ENCODE data around the gene C14orf119. TPM values are rescaled to one million over a fixed set of nuclear protein-coding genes. Genes with fewer than 3 reads are reported as not detected.
A peak's percentile ranks its signal among the peaks of the same experiment; 100 is the strongest.

Gene C14orf119
- total RNA-seq, 2 experiments from 2014 or later, result 46.0 to 47.0 TPM

DNA sequence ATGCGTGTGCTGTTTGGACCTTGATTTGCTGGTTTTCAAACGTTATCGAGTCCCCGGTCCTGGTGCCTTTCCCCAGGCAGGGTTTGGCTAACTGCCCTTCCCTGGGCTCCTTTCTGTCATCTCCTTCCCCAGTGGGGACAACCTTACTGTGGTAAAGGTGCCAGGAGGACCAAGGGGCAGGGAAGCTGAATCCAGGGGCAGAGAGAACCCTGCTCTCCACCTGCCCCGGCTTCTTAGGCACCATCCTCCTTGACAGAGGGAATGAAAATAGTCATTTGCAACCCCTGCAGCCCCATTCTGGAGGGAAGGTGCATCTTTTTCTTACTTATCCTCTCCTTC, 18.8 kb downstream of the C14orf119 start:
- Mint-ChIP-seq H3K36me3 (ENCODE audit: low read depth) (no peaks in the 10 kb centered on the region), H3K27me3 (ENCODE audit: low read depth) (no peaks in the 10 kb centered on the region), H3K4me3 (no peak overlapping the region), H3K9me3 (ENCODE audit: insufficient read depth) (no peaks in the 10 kb centered on the region), H3K27ac (peak overlapping the region; percentile 7), H3K4me1 (ENCODE audit: low read depth) (peaks cover 13% of the 10 kb centered on the region)
- POLR2A ChIA-PET, result interaction anchor here (1.2 kb wide), 1 partner anchor 19 kb away, joined by 3 read pairs; the partner anchor contains the start of gene C14orf119
- no peak for DNase-seq
- CTCF ChIA-PET, result interaction anchor here (2.8 kb wide), 1 partner anchor 46 kb away, joined by 9 read pairs; no protein-coding TSS in a partner anchor
- no peak for ATAC-seq

DNA sequence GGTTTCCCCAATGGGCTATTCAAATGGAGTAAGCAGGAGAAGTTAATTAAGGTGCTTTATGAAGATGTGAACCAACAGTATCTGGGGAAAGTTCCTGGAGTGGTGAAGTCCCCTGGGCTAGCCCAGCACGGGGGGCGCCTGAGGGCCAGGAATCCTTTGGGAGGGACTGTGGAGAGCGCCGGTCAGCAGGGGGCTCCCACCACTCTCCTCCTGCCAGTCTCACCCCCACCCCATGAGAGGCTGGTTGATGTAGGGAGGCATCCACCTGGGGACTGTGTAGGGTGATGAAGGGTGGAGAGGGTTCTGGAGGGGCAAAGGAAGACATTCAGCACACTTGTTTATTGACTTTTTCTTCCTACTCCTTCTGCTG, 19.3 kb downstream of the C14orf119 start:
- no peak for ATAC-seq
- Mint-ChIP-seq H3K4me3 (no peak overlapping the region), H3K9me3 (ENCODE audit: insufficient read depth) (no peaks in the 10 kb centered on the region), H3K36me3 (ENCODE audit: low read depth) (no peaks in the 10 kb centered on the region), H3K27ac (no peak overlapping the region), H3K4me1 (ENCODE audit: low read depth) (peaks cover 18% of the 10 kb centered on the region), H3K27me3 (ENCODE audit: low read depth) (no peaks in the 10 kb centered on the region)
- POLR2A ChIA-PET, result interaction anchor here (1.2 kb wide), 1 partner anchor 19 kb away, joined by 3 read pairs; the partner anchor contains the start of gene C14orf119
- no peak for DNase-seq
- CTCF ChIA-PET, result interaction anchor here (2.8 kb wide), 1 partner anchor 46 kb away, joined by 9 read pairs; no protein-coding TSS in a partner anchor

- no peaks in the 10 kb centered on the region for H3K27me3 Mint-ChIP-seq (ENCODE audit: low read depth)
- H3K9me3 Mint-ChIP-seq (ENCODE audit: insufficient read depth), result no peaks in the 10 kb centered on the region
- DNase-seq, result no peak
- H3K4me3 Mint-ChIP-seq, result no peak overlapping the region
- no peak overlapping the region for H3K27ac Mint-ChIP-seq
- ChIA-PET POLR2A (interaction anchor here (0.6 kb wide), 1 partner anchor 225 kb away, joined by 3 read pairs; no protein-coding TSS in a partner anchor), CTCF (interaction anchor here (0.6 to 1.5 kb wide), 2 partner anchors 9 to 46 kb away, joined by 3 read pairs; no protein-coding TSS in a partner anchor)
- H3K4me1 Mint-ChIP-seq (ENCODE audit: low read depth), result peaks cover 24% of the 10 kb centered on the region
- no peak for ATAC-seq
- no peaks in the 10 kb centered on the region for H3K36me3 Mint-ChIP-seq (ENCODE audit: low read depth)
Measured at GRCh38 chr14:23115039-23115731, 19.9 kb downstream of the C14orf119 start.

DNA sequence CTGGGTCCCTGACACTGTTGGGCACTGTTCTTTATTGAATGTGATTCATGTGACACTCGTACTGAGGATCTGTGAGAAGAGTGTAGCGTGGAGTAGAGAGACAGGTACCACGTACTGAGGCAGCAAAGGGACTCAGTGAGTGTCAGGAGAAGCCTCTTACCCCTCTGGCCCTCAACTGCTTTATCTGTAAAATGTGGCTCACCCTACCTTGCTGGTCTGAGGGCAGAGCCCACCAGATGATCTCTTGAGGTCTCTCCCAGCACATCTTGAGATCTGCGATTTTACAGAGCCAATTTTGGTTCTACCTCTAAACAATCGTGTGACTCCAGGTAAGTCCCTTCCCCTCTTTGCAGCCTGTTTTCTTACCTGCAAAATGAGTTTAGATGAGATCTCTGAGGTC, 20.6 kb downstream of the C14orf119 start:
- Mint-ChIP-seq H3K9me3 (ENCODE audit: insufficient read depth) (no peaks in the 10 kb centered on the region), H3K27ac (no peak overlapping the region), H3K27me3 (ENCODE audit: low read depth) (no peaks in the 10 kb centered on the region), H3K4me3 (no peak overlapping the region), H3K36me3 (ENCODE audit: low read depth) (no peaks in the 10 kb centered on the region), H3K4me1 (ENCODE audit: low read depth) (peaks cover 31% of the 10 kb centered on the region)
- no peak for DNase-seq
- POLR2A ChIA-PET, result no interaction called here
- CTCF ChIA-PET, result interaction anchor here (1.5 to 1.7 kb wide), 2 partner anchors 10 to 71 kb away, joined by 3 read pairs; no protein-coding TSS in a partner anchor
- no peak for ATAC-seq

GRCh38 chr14:23117371-23118020, 22.2 kb downstream of the C14orf119 start:
- H3K4me3 Mint-ChIP-seq, result no peak overlapping the region
- H3K9me3 Mint-ChIP-seq (ENCODE audit: insufficient read depth), result no peaks in the 10 kb centered on the region
- no peak overlapping the region for H3K27ac Mint-ChIP-seq
- CTCF ChIA-PET, result interaction anchor here (1.7 kb wide), 1 partner anchor 69 kb away, joined by 3 read pairs; no protein-coding TSS in a partner anchor
- ATAC-seq, result no peak
- POLR2A ChIA-PET, result no interaction called here
- H3K4me1 Mint-ChIP-seq (ENCODE audit: low read depth), result peaks cover 44% of the 10 kb centered on the region
- DNase-seq, result no peak
- no peaks in the 10 kb centered on the region for H3K27me3 Mint-ChIP-seq (ENCODE audit: low read depth)
- no peaks in the 10 kb centered on the region for H3K36me3 Mint-ChIP-seq (ENCODE audit: low read depth)

GRCh38 chr14:23118506-23119362, 23.4 kb downstream of the C14orf119 start, which contains the start of gene CEBPE:
TSS of gene CEBPE (minus strand) at chr14:23119255. CDS start at chr14:23119091, 164 bp downstream.
- H3K27ac Mint-ChIP-seq, result peak within 1 kb of the TSS; percentile 88
- H3K4me1 Mint-ChIP-seq (ENCODE audit: low read depth), result peaks cover 44% of the 10 kb centered on the region
- no peak for DNase-seq
- POLR2A ChIA-PET, result interaction anchor here (0.7 to 3.4 kb wide), 3 partner anchors 24 to 288 kb away, joined by 3 to 20 read pairs (median 6); partner anchors contain the start of genes ACIN1 and C14orf119
- no peak for ATAC-seq
- no peaks in the 10 kb centered on the region for H3K27me3 Mint-ChIP-seq (ENCODE audit: low read depth)
- H3K36me3 Mint-ChIP-seq (ENCODE audit: low read depth), result no peaks in the 10 kb centered on the region
- CTCF ChIA-PET, result interaction anchor here (1.0 to 4.3 kb wide), 11 partner anchors 8 to 262 kb away, joined by 4 to 378 read pairs (median 19); partner anchors contain the start of genes ACIN1, C14orf119 and SLC7A8
- peak within 1 kb of the TSS; percentile 48 for H3K4me3 Mint-ChIP-seq
- no peaks in the 10 kb centered on the region for H3K9me3 Mint-ChIP-seq (ENCODE audit: insufficient read depth)

GRCh38 chr14:23119363-23120327, 24.3 kb downstream of the C14orf119 start:
- Mint-ChIP-seq H3K36me3 (ENCODE audit: low read depth) (no peaks in the 10 kb centered on the region), H3K27ac (peak overlapping the region; percentile 88), H3K27me3 (ENCODE audit: low read depth) (no peaks in the 10 kb centered on the region), H3K9me3 (ENCODE audit: insufficient read depth) (no peaks in the 10 kb centered on the region), H3K4me3 (peak overlapping the region; percentile 48), H3K4me1 (ENCODE audit: low read depth) (peaks cover 41% of the 10 kb centered on the region)
- CTCF ChIA-PET, result interaction anchor here (0.6 to 4.3 kb wide), 32 partner anchors 9 to 522 kb away, joined by 3 to 378 read pairs (median 8); partner anchors contain the start of genes ABHD4, ACIN1, C14orf119 and CDH24
- POLR2A ChIA-PET, result interaction anchor here (0.6 to 3.4 kb wide), 6 partner anchors 13 to 289 kb away, joined by 3 to 20 read pairs (median 4); partner anchors contain the start of genes ACIN1 and C14orf119
- ATAC-seq (peak; percentile 65), DNase-seq (peak; percentile 60)

DNA sequence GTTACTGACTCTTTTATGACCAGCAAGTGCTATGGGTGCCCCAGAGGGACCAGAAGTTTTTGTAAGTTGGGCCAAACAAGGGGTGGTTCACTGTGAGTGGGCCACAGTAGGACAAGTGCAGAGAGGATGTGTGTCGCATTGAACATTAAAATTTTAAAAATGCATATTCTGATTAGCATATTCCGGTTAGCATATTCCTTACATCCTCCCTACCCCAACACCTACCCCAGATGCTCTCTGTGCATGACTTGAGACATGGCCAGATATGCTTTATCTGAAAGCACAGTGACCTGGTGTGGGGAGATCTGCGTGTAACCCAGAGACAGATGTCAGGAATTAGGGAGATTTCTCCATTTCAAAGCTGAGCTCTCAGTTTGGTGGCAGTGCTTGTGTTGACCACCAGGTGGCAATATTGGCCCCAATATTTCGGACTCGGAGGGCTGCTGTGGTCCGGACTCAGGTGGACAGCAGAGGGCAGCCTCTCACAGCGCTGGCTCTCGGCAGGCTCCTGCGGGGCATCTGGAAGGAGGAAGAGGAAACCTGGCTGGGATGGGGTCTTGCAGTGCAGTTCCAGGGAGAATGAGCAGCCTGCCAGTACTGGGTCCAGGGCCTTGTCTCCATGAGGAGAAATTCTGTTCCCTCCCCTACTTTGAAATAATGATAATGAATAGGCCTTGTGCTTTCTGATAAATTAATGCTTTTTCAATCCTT, 25.4 kb downstream of the C14orf119 start:
- CTCF ChIA-PET, result interaction anchor here (0.6 to 4.3 kb wide), 55 partner anchors 10 to 523 kb away, joined by 3 to 378 read pairs (median 7); partner anchors contain the start of genes ABHD4, ACIN1, C14orf119 and HOMEZ
- Mint-ChIP-seq H3K27ac (peak overlapping the region; percentile 88), H3K4me3 (peak overlapping the region; percentile 48), H3K27me3 (ENCODE audit: low read depth) (no peaks in the 10 kb centered on the region), H3K9me3 (ENCODE audit: insufficient read depth) (no peaks in the 10 kb centered on the region), H3K4me1 (ENCODE audit: low read depth) (peaks cover 41% of the 10 kb centered on the region), H3K36me3 (ENCODE audit: low read depth) (no peaks in the 10 kb centered on the region)
- POLR2A ChIA-PET, result interaction anchor here (0.6 to 3.4 kb wide), 6 partner anchors 26 to 354 kb away, joined by 3 to 20 read pairs (median 5); partner anchors contain the start of genes ACIN1, C14orf119 and OXA1L
- peak; percentile 82 for ATAC-seq
- peak; percentile 90 for DNase-seq

GRCh38 chr14:23121361-23121771, 26.1 kb downstream of the C14orf119 start:
- peak overlapping the region; percentile 88 for H3K27ac Mint-ChIP-seq
- H3K36me3 Mint-ChIP-seq (ENCODE audit: low read depth), result no peaks in the 10 kb centered on the region
- H3K27me3 Mint-ChIP-seq (ENCODE audit: low read depth), result no peaks in the 10 kb centered on the region
- ATAC-seq, result no peak
- CTCF ChIA-PET, result interaction anchor here (0.6 to 4.3 kb wide), 39 partner anchors 9 to 1934 kb away, joined by 3 to 378 read pairs (median 8); partner anchors contain the start of genes ACIN1, C14orf119, HOMEZ and PABPN1
- no peaks in the 10 kb centered on the region for H3K9me3 Mint-ChIP-seq (ENCODE audit: insufficient read depth)
- DNase-seq, result peak; percentile 36
- peaks cover 41% of the 10 kb centered on the region for H3K4me1 Mint-ChIP-seq (ENCODE audit: low read depth)
- peak overlapping the region; percentile 48 for H3K4me3 Mint-ChIP-seq
- POLR2A ChIA-PET, result interaction anchor here (1.0 to 3.4 kb wide), 3 partner anchors 27 to 355 kb away, joined by 3 to 20 read pairs (median 5); partner anchors contain the start of genes ACIN1, C14orf119 and OXA1L
